ENCODE results near the gene RAC2. TPM values are rescaled to one million over a fixed set of nuclear protein-coding genes. Genes with fewer than 3 reads are reported as not detected.

The RAC2 gene
- total and polyA plus RNA-seq, 2 of the 8 experiments (the other 6 are each of a cell fraction or from before 2014, with no cell fraction given): 2.3 to 4.3 TPM

DNA sequence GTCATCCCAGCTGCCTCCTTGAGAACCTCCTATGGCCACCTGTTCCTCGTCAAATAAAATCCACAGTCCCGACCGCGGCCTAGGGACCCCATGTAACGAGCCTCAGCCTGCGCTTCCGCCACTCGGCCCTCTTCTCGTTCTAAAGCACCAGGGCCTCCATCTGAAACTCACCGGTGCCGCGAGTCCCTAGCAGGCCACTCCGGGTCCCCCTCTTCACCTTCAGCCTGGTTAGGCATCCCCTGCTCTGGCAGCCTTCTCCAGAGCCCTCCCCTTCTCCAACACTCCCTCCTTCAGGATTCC lies 29.4 kb downstream of the RAC2 start:
- H2BK120ac ChIP-seq (replicated peaks; ENCODE audit: low read depth, low read length): no peak overlapping the region
- no peak overlapping the region for H3K9ac ChIP-seq (replicated peaks in 1 of 4; ENCODE audit: extremely low read depth in 1 of 4, low read depth in 3 of 4, low read length in 3 of 4)
- no peak overlapping the region for H2AFZ ChIP-seq (ENCODE audit: low read length)
- no peak overlapping the region for H2BK20ac ChIP-seq (ENCODE audit: low read length)
- CTCF ChIA-PET (ENCODE audit: partially characterized antibody): interaction anchor here (1.4 kb wide), 1 partner anchor 10 kb away, joined by 4 read pairs; no protein-coding TSS in a partner anchor
- H3K36me3 ChIP-seq (ENCODE audit: control insufficient read depth in 2 of 4, insufficient read depth in 4 of 4, low read length in 3 of 4): no peaks in the 10 kb centered on the region
- peaks cover 0 to 4% (median 1%) of the 10 kb centered on the region in 4 experiments; a peak in 3 of 7 replicates for H3K27me3 ChIP-seq (replicated peaks in 1 of 4; ENCODE audit: control insufficient read depth in 3 of 4, extremely low read depth in 1 of 4, insufficient read depth in 3 of 4, low read length in 3 of 4)
- peaks cover 3% of the 10 kb centered on the region; the same call in 1 of the 2 replicates for H3K23me2 ChIP-seq (ENCODE audit: low read depth, low read length)
- no peak overlapping the region for H3K27ac ChIP-seq (ENCODE audit: low read depth, low read length)
- H3K79me2 ChIP-seq (ENCODE audit: control insufficient read depth in 1 of 2, insufficient read depth in 2 of 2, low read length in 2 of 2): no peaks in the 10 kb centered on the region
- no peak overlapping the region for H3K23ac ChIP-seq (ENCODE audit: insufficient read length)
- H3K56ac ChIP-seq (replicated peaks; ENCODE audit: insufficient read length, low read depth, low read length): no peak overlapping the region
- no peaks in the 10 kb centered on the region for H4K20me1 ChIP-seq (replicated peaks in 1 of 2; ENCODE audit: control insufficient read depth in 1 of 2, insufficient read depth in 2 of 2, low read length in 2 of 2)
- no peak overlapping the region for H3K4me3 ChIP-seq (ENCODE audit: extremely low read depth in 1 of 4, insufficient read depth in 2 of 4, low read depth in 3 of 4, low read length in 4 of 4)
- no peaks in the 10 kb centered on the region for H3K9me3 ChIP-seq (ENCODE audit: insufficient read depth in 2 of 2, low read depth in 1 of 2, low read length in 1 of 2)
- TF ChIP-seq BRCA1 (IDR thresholded peaks at IDR 0.05; ENCODE audit: low read depth, low read length) (no peak), JUND (IDR thresholded peaks at IDR 0.05; ENCODE audit: low read length) (no peak), HDAC6 (IDR thresholded peaks at IDR 0.05; ENCODE audit: low read depth, low read length) (no peak)
- POLR2A ChIA-PET (ENCODE audit: partially characterized antibody): no interaction called here
- no peak overlapping the region for H3K14ac ChIP-seq (ENCODE audit: insufficient read length)
- no peaks in the 10 kb centered on the region for H3K79me1 ChIP-seq (ENCODE audit: low read depth, low read length)
- H3K4me1 ChIP-seq (replicated peaks in 1 of 4; ENCODE audit: control insufficient read depth in 3 of 4, insufficient read depth in 4 of 4, low read length in 3 of 4): peaks cover 0 to 8% (median 3%) of the 10 kb centered on the region in 4 experiments; a peak in 6 of 7 replicates
- no peak overlapping the region for H4K8ac ChIP-seq (ENCODE audit: extremely low read depth, insufficient read depth, low read length)
- no peak for DNase-seq (ENCODE audit: low read depth in 1 of 2, low spot score in 2 of 2)
- no peak overlapping the region for H4K5ac ChIP-seq (ENCODE audit: insufficient read length, low read depth, low read length)
- no peak overlapping the region for H3K4me2 ChIP-seq (ENCODE audit: insufficient read depth in 1 of 2, low read depth in 2 of 2, low read length in 2 of 2)
- H2AK5ac ChIP-seq (ENCODE audit: low read depth, low read length): no peak overlapping the region
- 78% methylated on average over 13 of the region's 13 CpGs; no CpG with 5 or more reads in 1 of the 2 experiments for WGBS, 2 experiments (ENCODE audit: extremely low coverage in 1 of 2, insufficient coverage in 1 of 2, insufficient read length in 1 of 2, insufficient replicate concordance in 2 of 2, low coverage in 1 of 2, low lambda C conversion rate in 2 of 2, missing lambda C conversion rate in 1 of 2)
- FAIRE-seq: no peak
- H2BK15ac ChIP-seq (ENCODE audit: low read length): no peak overlapping the region
- H2BK5ac ChIP-seq (ENCODE audit: low read depth, low read length): no peak overlapping the region
- no peak overlapping the region for H3K4ac ChIP-seq (replicated peaks; ENCODE audit: insufficient read length, low read depth, low read length)
- no peak overlapping the region for H3K18ac ChIP-seq (ENCODE audit: extremely low read depth, low read length)
- no peak overlapping the region for H2BK12ac ChIP-seq (ENCODE audit: low read depth, low read length)
- no peak overlapping the region for H4K91ac ChIP-seq (replicated peaks; ENCODE audit: insufficient read length, low read length)
